HEK293 (cell line): Measurements from ENCODE around the gene CCDC178.

Experiments
- CTCF ChIA-PET: fragments of 350-600 bp; formaldehyde crosslinking; extraction: SDS; loops from one replicate; lab custom pipeline; 2021; ENCODE audit warnings: antibody characterized with exemption; lab: Yijun Ruan, JAX
- POLR2A ChIA-PET: fragments of 300-600 bp; formaldehyde crosslinking; extraction: SDS; loops from one replicate; lab custom pipeline; 2020; ENCODE audit warnings: antibody characterized with exemption, inconsistent platforms; lab: Yijun Ruan, JAX
- H3K27ac ChIP-seq: fragments of 200-500 bp; sonication (Bioruptor generic); 2 replicates; pipeline ENCODE4 v1.5.1; 2014; ENCODE audit warnings: low read depth, low read length, control low read depth, inconsistent platforms; ENCODE audit errors: extremely low read depth
- H3K36me3 ChIP-seq, 2 experiments: fragments of 200-500 bp in 1 of 2; sonication (Bioruptor generic) in 1 of 2; 1 replicate in 1 of 2; 2 replicates in 1 of 2; pipeline ENCODE4 v1.5.1; 2014 to 2017; ENCODE audit warnings: inconsistent platforms in 2 of 2, low read length in 2 of 2; ENCODE audit not compliant: control insufficient read depth in 2 of 2, insufficient read depth in 1 of 2
- H3K4me1 ChIP-seq: fragments of 200-500 bp; sonication (Bioruptor generic); 2 replicates; pipeline ENCODE4 v1.5.1; 2014; ENCODE audit warnings: mild to moderate bottlenecking, low read length, inconsistent platforms; ENCODE audit not compliant: control insufficient read depth, insufficient read depth
- H3K4me3 ChIP-seq: 2 replicates; pipeline ENCODE4 v1.5.1; 2011; ENCODE audit warnings: low read depth, mild to moderate bottlenecking, control low read depth, low read length, moderate library complexity
- H3K9me3 ChIP-seq: fragments of 200-500 bp; sonication (Bioruptor generic); 2 replicates; pipeline ENCODE4 v1.5.1; 2014; ENCODE audit warnings: low read depth, low read length, inconsistent platforms; ENCODE audit not compliant: control insufficient read depth, insufficient read depth
- BCL11B ChIP-seq: fragments of 450-650 bp; formaldehyde crosslinking; IDR thresholded peaks from 2 replicates; pipeline ENCODE4 v1.5.1; 2016; ENCODE audit warnings: low read depth, missing biosample characterization, missing genetic modification characterization
- PBX3 ChIP-seq: sonication (generic); formaldehyde crosslinking; IDR thresholded peaks from 2 replicates; pipeline ENCODE4 v1.8.1; 2022; ENCODE audit warnings: mild to moderate bottlenecking, moderate library complexity, missing genetic modification reagents
- ZBTB7A ChIP-seq: fragments of 450-650 bp; formaldehyde crosslinking; IDR thresholded peaks from 2 replicates; pipeline ENCODE4 v1.5.1; 2016; ENCODE audit warnings: low read depth, missing biosample characterization, missing genetic modification characterization
- ZNF112 ChIP-seq: fragments of 450-650 bp; formaldehyde crosslinking; IDR thresholded peaks from 2 replicates; pipeline ENCODE4 v1.5.0; 2017; ENCODE audit warnings: missing biosample characterization, missing genetic modification characterization
- ZNF157 ChIP-seq: fragments of 450-650 bp; formaldehyde crosslinking; IDR thresholded peaks from 2 replicates; pipeline ENCODE4 v1.5.1; 2016; ENCODE audit warnings: missing biosample characterization, missing genetic modification characterization
- ZNF302 ChIP-seq: fragments of 450-650 bp; formaldehyde crosslinking; IDR thresholded peaks from 2 replicates; pipeline ENCODE4 v1.5.1; 2016; ENCODE audit warnings: missing biosample characterization, missing genetic modification characterization, low read depth
- ZNF394 ChIP-seq: fragments of 450-650 bp; formaldehyde crosslinking; IDR thresholded peaks from 2 replicates; pipeline ENCODE4 v1.5.1; 2016; ENCODE audit warnings: missing biosample characterization, missing genetic modification characterization, mild to moderate bottlenecking, moderate library complexity, borderline replicate concordance
- ZNF426 ChIP-seq: fragments of 450-650 bp; formaldehyde crosslinking; IDR thresholded peaks from 2 replicates; pipeline ENCODE4 v1.5.1; 2017; ENCODE audit warnings: missing biosample characterization, missing genetic modification characterization, mild to moderate bottlenecking, inconsistent platforms, moderate library complexity
- ZNF501 ChIP-seq: fragments of 450-650 bp; formaldehyde crosslinking; IDR thresholded peaks from 2 replicates; pipeline ENCODE4 v1.5.1; 2016; ENCODE audit warnings: missing biosample characterization, missing genetic modification characterization
- ZNF529 ChIP-seq: fragments of 450-650 bp; formaldehyde crosslinking; IDR thresholded peaks from 2 replicates; pipeline ENCODE4 v1.5.1; 2017; ENCODE audit warnings: missing genetic modification characterization, missing biosample characterization; ENCODE audit not compliant: insufficient replicate concordance
- ZNF549 ChIP-seq: fragments of 450-650 bp; IDR thresholded peaks from 2 replicates; pipeline ENCODE4 v1.5.1; 2018; ENCODE audit warnings: missing biosample characterization, missing genetic modification characterization, mild to moderate bottlenecking, inconsistent platforms, moderate library complexity
- ZNF610 ChIP-seq: fragments of 450-650 bp; formaldehyde crosslinking; IDR thresholded peaks from 2 replicates; pipeline ENCODE4 v1.5.1; 2016; ENCODE audit warnings: missing biosample characterization, missing genetic modification characterization, borderline replicate concordance
- ZNF639 ChIP-seq: fragments of 450-650 bp; formaldehyde crosslinking; IDR thresholded peaks from 2 replicates; pipeline ENCODE4 v1.5.1; 2016; ENCODE audit warnings: missing biosample characterization, missing genetic modification characterization
- ZNF777 ChIP-seq: fragments of 450-650 bp; formaldehyde crosslinking; IDR thresholded peaks from 2 replicates; pipeline ENCODE4 v1.5.1; 2017; ENCODE audit warnings: missing biosample characterization, missing genetic modification characterization, borderline replicate concordance
- TF ChIP-seq, protein P1 (sequence below): fragments of 450-650 bp; formaldehyde crosslinking; IDR thresholded peaks from 2 replicates; pipeline ENCODE4 v1.5.1; 2016; ENCODE audit warnings: missing biosample characterization, missing genetic modification characterization, borderline replicate concordance
- TF ChIP-seq, protein P2 (sequence below): fragments of 450-650 bp; formaldehyde crosslinking; IDR thresholded peaks from 2 replicates; pipeline ENCODE4 v1.5.1; 2017; ENCODE audit warnings: missing biosample characterization, missing genetic modification characterization

CCDC178 gene

GRCh38 chr18:33107511-33107910 is 333.0 kb downstream of the CCDC178 start:
- TF ChIP-seq BCL11B (tag by site-specific recombination) (no peak), ZNF777 (tag by site-specific recombination) (no peak), ZNF157 (tag by site-specific recombination) (no peak), ZNF394 (tag by site-specific recombination) (no peak), PBX3 (CRISPR knock-in tag) (no peak), ZNF639 (tag by site-specific recombination) (no peak), ZNF610 (no peak), ZNF549 (tag by site-specific recombination) (no peak), ZNF112 (tag by site-specific recombination) (no peak), ZBTB7A (tag by site-specific recombination) (no peak), ZNF501 (no peak), ZNF529 (tag by site-specific recombination) (no peak), ZNF426 (no peak), ZNF302 (tag by site-specific recombination) (no peak)
- TF ChIP-seq, protein P1, sequence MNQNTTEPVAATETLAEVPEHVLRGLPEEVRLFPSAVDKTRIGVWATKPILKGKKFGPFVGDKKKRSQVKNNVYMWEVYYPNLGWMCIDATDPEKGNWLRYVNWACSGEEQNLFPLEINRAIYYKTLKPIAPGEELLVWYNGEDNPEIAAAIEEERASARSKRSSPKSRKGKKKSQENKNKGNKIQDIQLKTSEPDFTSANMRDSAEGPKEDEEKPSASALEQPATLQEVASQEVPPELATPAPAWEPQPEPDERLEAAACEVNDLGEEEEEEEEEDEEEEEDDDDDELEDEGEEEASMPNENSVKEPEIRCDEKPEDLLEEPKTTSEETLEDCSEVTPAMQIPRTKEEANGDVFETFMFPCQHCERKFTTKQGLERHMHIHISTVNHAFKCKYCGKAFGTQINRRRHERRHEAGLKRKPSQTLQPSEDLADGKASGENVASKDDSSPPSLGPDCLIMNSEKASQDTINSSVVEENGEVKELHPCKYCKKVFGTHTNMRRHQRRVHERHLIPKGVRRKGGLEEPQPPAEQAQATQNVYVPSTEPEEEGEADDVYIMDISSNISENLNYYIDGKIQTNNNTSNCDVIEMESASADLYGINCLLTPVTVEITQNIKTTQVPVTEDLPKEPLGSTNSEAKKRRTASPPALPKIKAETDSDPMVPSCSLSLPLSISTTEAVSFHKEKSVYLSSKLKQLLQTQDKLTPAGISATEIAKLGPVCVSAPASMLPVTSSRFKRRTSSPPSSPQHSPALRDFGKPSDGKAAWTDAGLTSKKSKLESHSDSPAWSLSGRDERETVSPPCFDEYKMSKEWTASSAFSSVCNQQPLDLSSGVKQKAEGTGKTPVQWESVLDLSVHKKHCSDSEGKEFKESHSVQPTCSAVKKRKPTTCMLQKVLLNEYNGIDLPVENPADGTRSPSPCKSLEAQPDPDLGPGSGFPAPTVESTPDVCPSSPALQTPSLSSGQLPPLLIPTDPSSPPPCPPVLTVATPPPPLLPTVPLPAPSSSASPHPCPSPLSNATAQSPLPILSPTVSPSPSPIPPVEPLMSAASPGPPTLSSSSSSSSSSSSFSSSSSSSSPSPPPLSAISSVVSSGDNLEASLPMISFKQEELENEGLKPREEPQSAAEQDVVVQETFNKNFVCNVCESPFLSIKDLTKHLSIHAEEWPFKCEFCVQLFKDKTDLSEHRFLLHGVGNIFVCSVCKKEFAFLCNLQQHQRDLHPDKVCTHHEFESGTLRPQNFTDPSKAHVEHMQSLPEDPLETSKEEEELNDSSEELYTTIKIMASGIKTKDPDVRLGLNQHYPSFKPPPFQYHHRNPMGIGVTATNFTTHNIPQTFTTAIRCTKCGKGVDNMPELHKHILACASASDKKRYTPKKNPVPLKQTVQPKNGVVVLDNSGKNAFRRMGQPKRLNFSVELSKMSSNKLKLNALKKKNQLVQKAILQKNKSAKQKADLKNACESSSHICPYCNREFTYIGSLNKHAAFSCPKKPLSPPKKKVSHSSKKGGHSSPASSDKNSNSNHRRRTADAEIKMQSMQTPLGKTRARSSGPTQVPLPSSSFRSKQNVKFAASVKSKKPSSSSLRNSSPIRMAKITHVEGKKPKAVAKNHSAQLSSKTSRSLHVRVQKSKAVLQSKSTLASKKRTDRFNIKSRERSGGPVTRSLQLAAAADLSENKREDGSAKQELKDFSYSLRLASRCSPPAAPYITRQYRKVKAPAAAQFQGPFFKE (tag by site-specific recombination) = no peak
- TF ChIP-seq, protein P2, sequence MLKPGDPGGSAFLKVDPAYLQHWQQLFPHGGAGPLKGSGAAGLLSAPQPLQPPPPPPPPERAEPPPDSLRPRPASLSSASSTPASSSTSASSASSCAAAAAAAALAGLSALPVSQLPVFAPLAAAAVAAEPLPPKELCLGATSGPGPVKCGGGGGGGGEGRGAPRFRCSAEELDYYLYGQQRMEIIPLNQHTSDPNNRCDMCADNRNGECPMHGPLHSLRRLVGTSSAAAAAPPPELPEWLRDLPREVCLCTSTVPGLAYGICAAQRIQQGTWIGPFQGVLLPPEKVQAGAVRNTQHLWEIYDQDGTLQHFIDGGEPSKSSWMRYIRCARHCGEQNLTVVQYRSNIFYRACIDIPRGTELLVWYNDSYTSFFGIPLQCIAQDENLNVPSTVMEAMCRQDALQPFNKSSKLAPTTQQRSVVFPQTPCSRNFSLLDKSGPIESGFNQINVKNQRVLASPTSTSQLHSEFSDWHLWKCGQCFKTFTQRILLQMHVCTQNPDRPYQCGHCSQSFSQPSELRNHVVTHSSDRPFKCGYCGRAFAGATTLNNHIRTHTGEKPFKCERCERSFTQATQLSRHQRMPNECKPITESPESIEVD (tag by site-specific recombination) = no peak
- Histone ChIP-seq H3K9me3 (no peaks in the 10 kb centered on the region), H3K36me3 (no peaks in the 10 kb centered on the region), H3K27ac (no peak overlapping the region), H3K4me3 (no peak overlapping the region), H3K4me1 (no peaks in the 10 kb centered on the region)
- POLR2A ChIA-PET = no interaction called here
- CTCF ChIA-PET = no interaction called here
